HepG2 (cell line): ENCODE measurements around the gene RABEPK. TPM values are rescaled to one million over a fixed set of nuclear protein-coding genes. Genes with fewer than 3 reads are reported as not detected.

ENCODE experiments used
- ATF5 ChIP-seq: sonication (generic); formaldehyde crosslinking; IDR thresholded peaks from 2 replicates; pipeline ENCODE4 v1.4.0; 2020; ENCODE audit warnings: mild to moderate bottlenecking, low read depth, missing genetic modification reagents
- HNF4A ChIP-seq: sonication (generic); formaldehyde crosslinking; IDR thresholded peaks from 2 replicates; pipeline ENCODE4 v1.4.0; 2020; ENCODE audit warnings: missing genetic modification reagents
- MTERF4 ChIP-seq: sonication (generic); formaldehyde crosslinking; IDR thresholded peaks from 2 replicates; pipeline ENCODE4 v1.8.0; 2023; ENCODE audit warnings: mild to moderate bottlenecking, missing genetic modification reagents
- POGZ ChIP-seq: sonication (generic); formaldehyde crosslinking; IDR thresholded peaks from 2 replicates; pipeline ENCODE4 v1.4.0; 2020; ENCODE audit warnings: mild to moderate bottlenecking, missing genetic modification reagents
- RBFOX2 ChIP-seq: fragments of 200-400 bp; formaldehyde crosslinking; IDR thresholded peaks from 2 replicates; pipeline ENCODE4 v1.6.1; 2017; ENCODE audit warnings: low read depth, mild to moderate bottlenecking, low read length
- SOX6 ChIP-seq, 2 experiments: fragments of 450-650 bp in 1 of 2; sonication (generic) in 1 of 2; formaldehyde crosslinking in 1 of 2; IDR thresholded peaks; 2 replicates each; pipeline versions ENCODE4 v1.4.0 to v1.6.1; 2017 to 2020; ENCODE audit warnings: antibody characterized with exemption in 1 of 2, mild to moderate bottlenecking in 1 of 2, missing genetic modification reagents in 1 of 2
- TBX2 ChIP-seq: sonication (generic); formaldehyde crosslinking; IDR thresholded peaks from 2 replicates; pipeline ENCODE4 v1.5.0; 2020; ENCODE audit warnings: missing genetic modification reagents, mild to moderate bottlenecking, borderline replicate concordance
- TCF7 ChIP-seq: sonication (generic); IDR thresholded peaks from 2 replicates; pipeline ENCODE4 v1.6.1; 2016; ENCODE audit warnings: antibody characterized with exemption, low read depth
- TIGD3 ChIP-seq: sonication (generic); formaldehyde crosslinking; IDR thresholded peaks from 2 replicates; pipeline ENCODE4 v1.5.1; 2020; ENCODE audit warnings: mild to moderate bottlenecking, missing genetic modification reagents, borderline replicate concordance
- ZNF556 ChIP-seq: sonication (generic); formaldehyde crosslinking; IDR thresholded peaks from 2 replicates; pipeline ENCODE4 v1.4.0; 2020; ENCODE audit warnings: mild to moderate bottlenecking, missing genetic modification reagents, borderline replicate concordance
- ZNF709 ChIP-seq: sonication (generic); formaldehyde crosslinking; IDR thresholded peaks from 2 replicates; pipeline ENCODE4 v1.5.0; 2020; ENCODE audit warnings: mild to moderate bottlenecking, missing genetic modification reagents
- polyA plus RNA-seq, 8 experiments: library from polyadenylated mRNA; depleted of rRNA in 3 of 8; stranded (reverse) in 7 of 8; unstranded in 1 of 8; fragments of >200 nt; fragmentation: Illumina TruSeq in 4 of 8; extraction: Trizol in 4 of 8; gene quantifications; 2 replicates each; pipeline versions ENCODE4 v1.2.1 to v1.2.3, GENCODE V29; 2011 to 2016; ENCODE audit warnings: low read depth in 4 of 8, missing spikeins in 1 of 8, mixed read lengths in 1 of 8; ENCODE audit not compliant: insufficient read depth in 1 of 8
- total RNA-seq, 5 experiments: library from RNA; depleted of rRNA; stranded (reverse); fragments of >200 nt; fragmentation: Illumina TruSeq; extraction: Trizol; gene quantifications; 2 replicates each; pipeline ENCODE4 v1.2.3, GENCODE V29; 2016; ENCODE audit warnings: low read depth in 1 of 5
- TF ChIP-seq, protein P1 (sequence below): sonication (generic); formaldehyde crosslinking; IDR thresholded peaks from 2 replicates; pipeline ENCODE4 v1.4.0; 2020; ENCODE audit warnings: missing genetic modification reagents
- TF ChIP-seq, protein P2 (sequence below): IDR thresholded peaks from 2 replicates; pipeline ENCODE4 v1.6.1; 2016
- TF ChIP-seq, protein P3 (sequence below): IDR thresholded peaks from 2 replicates; pipeline ENCODE4 v1.4.0; 2020; ENCODE audit warnings: mild to moderate bottlenecking, missing genetic modification reagents

Gene RABEPK
- total and polyA plus RNA-seq, 2 of the 13 experiments (the other 11 are each of a cell fraction or from before 2014, with no cell fraction given): 75.5 to 90.0 TPM

DNA sequence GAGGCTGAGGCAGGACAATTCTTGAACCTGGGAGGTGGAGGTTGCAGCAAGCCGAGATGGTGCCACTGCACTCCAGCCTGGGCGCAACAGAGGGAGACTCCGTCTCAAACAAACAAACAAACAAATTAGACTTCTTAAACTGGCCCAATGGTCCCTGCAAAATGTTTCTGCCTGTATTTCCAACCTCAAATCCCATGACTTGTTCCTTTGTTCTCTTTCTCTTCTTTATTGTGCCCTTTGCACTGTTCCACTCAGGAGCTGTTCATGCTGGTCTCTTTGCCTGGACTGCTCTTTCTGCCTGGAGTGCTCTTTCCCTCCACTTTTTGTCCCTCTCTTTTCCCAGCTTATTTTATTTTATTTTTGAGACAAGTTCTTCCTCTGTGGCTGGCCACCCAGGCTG, 4.1 kb downstream of the RABEPK start (continued):
- TF ChIP-seq HNF4A (CRISPR knock-in tag) (peak; percentile 69), MTERF4 (CRISPR knock-in tag) (0 out of 2 replicates have a peak, but pooled peaks have one; percentile 32), TCF7 (no peak), POGZ (CRISPR knock-in tag) (no peak), ZNF709 (CRISPR knock-in tag) (0 out of 2 replicates have a peak, but pooled peaks have one; percentile 50), RBFOX2 (peak; percentile 47; the same call in 1 of the 2 replicates), ATF5 (CRISPR knock-in tag) (no peak), TIGD3 (CRISPR knock-in tag) (no peak), TBX2 (no peak), ZNF556 (CRISPR knock-in tag) (no peak), SOX6 (IDR thresholded peaks at IDR 0.05) (no peak), SOX6 (CRISPR knock-in tag; IDR thresholded peaks at IDR 0.05) (peak; percentile 59)
- TF ChIP-seq, protein P1, sequence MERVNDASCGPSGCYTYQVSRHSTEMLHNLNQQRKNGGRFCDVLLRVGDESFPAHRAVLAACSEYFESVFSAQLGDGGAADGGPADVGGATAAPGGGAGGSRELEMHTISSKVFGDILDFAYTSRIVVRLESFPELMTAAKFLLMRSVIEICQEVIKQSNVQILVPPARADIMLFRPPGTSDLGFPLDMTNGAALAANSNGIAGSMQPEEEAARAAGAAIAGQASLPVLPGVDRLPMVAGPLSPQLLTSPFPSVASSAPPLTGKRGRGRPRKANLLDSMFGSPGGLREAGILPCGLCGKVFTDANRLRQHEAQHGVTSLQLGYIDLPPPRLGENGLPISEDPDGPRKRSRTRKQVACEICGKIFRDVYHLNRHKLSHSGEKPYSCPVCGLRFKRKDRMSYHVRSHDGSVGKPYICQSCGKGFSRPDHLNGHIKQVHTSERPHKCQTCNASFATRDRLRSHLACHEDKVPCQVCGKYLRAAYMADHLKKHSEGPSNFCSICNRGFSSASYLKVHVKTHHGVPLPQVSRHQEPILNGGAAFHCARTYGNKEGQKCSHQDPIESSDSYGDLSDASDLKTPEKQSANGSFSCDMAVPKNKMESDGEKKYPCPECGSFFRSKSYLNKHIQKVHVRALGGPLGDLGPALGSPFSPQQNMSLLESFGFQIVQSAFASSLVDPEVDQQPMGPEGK: no peak
- TF ChIP-seq, protein P2, sequence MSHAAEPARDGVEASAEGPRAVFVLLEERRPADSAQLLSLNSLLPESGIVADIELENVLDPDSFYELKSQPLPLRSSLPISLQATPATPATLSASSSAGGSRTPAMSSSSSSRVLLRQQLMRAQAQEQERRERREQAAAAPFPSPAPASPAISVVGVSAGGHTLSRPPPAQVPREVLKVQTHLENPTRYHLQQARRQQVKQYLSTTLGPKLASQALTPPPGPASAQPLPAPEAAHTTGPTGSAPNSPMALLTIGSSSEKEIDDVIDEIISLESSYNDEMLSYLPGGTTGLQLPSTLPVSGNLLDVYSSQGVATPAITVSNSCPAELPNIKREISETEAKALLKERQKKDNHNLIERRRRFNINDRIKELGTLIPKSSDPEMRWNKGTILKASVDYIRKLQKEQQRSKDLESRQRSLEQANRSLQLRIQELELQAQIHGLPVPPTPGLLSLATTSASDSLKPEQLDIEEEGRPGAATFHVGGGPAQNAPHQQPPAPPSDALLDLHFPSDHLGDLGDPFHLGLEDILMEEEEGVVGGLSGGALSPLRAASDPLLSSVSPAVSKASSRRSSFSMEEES (CRISPR knock-in tag): peak; percentile 62; the same call in 1 of the 2 replicates
- TF ChIP-seq, protein P3, sequence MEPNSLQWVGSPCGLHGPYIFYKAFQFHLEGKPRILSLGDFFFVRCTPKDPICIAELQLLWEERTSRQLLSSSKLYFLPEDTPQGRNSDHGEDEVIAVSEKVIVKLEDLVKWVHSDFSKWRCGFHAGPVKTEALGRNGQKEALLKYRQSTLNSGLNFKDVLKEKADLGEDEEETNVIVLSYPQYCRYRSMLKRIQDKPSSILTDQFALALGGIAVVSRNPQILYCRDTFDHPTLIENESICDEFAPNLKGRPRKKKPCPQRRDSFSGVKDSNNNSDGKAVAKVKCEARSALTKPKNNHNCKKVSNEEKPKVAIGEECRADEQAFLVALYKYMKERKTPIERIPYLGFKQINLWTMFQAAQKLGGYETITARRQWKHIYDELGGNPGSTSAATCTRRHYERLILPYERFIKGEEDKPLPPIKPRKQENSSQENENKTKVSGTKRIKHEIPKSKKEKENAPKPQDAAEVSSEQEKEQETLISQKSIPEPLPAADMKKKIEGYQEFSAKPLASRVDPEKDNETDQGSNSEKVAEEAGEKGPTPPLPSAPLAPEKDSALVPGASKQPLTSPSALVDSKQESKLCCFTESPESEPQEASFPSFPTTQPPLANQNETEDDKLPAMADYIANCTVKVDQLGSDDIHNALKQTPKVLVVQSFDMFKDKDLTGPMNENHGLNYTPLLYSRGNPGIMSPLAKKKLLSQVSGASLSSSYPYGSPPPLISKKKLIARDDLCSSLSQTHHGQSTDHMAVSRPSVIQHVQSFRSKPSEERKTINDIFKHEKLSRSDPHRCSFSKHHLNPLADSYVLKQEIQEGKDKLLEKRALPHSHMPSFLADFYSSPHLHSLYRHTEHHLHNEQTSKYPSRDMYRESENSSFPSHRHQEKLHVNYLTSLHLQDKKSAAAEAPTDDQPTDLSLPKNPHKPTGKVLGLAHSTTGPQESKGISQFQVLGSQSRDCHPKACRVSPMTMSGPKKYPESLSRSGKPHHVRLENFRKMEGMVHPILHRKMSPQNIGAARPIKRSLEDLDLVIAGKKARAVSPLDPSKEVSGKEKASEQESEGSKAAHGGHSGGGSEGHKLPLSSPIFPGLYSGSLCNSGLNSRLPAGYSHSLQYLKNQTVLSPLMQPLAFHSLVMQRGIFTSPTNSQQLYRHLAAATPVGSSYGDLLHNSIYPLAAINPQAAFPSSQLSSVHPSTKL (CRISPR knock-in tag): peak; percentile 32; the same call in 1 of the 2 replicates
- TF ChIP-seq, all 625 proteins: peak for 25
